Activated T-helper 17 cell treated with anti-CD3 and anti-CD28 coated beads, Interleukin-2, amount 50 U/mL, for 72 hours (primary cell): ENCODE data around the gene P2RX1. TPM values are rescaled to one million over a fixed set of nuclear protein-coding genes. Genes with fewer than 3 reads are reported as not detected.

ENCODE experiments used
- total RNA-seq, 2 donors: library from RNA; stranded (reverse); gene quantifications; one replicate each; pipeline ENCODE4 v1.2.3, GENCODE V29; 2022

The P2RX1 gene
- total RNA-seq, 2 donors from 2014 or later: 1.6 TPM; not detected in 1

Other genes with a start within 250 kb of the P2RX1 start
- gene TAX1BP3, start 247.9 kb downstream of the P2RX1 start, total RNA-seq: 10 to 100 TPM; 13.0 to 15.1 TPM
- 10 to 100 TPM; 28.9 to 58.8 TPM for gene EMC6, start 247.7 kb downstream of the P2RX1 start, total RNA-seq
- 10 to 100 TPM; 22.0 to 74.3 TPM for gene P2RX5, start 220.3 kb downstream of the P2RX1 start, total RNA-seq
- 10 to 100 TPM; 12.4 to 21.5 TPM for gene HASPIN, start 192.6 kb downstream of the P2RX1 start, total RNA-seq
- gene ITGAE, start 115.3 kb downstream of the P2RX1 start, total RNA-seq: 10 to 100 TPM; 24.2 to 43.2 TPM
- 10 to 100 TPM; 30.8 to 40.4 TPM for gene NCBP3, start 70.2 kb downstream of the P2RX1 start, total RNA-seq
- gene CAMKK1, start 23.4 kb downstream of the P2RX1 start, total RNA-seq: 1 to 10 TPM; 4.0 to 4.9 TPM
- gene ATP2A3, start 48.0 kb upstream of the P2RX1 start, total RNA-seq: 100 to 1,000 TPM in 1 of 2 donors, 10 to 100 TPM in 1; 81.5 to 153 TPM
- gene ZZEF1, start 226.6 kb upstream of the P2RX1 start, total RNA-seq: 10 to 100 TPM; 48.1 to 48.2 TPM
- gene CYB5D2, start 226.7 kb upstream of the P2RX1 start, total RNA-seq: 1 to 10 TPM; 6.6 to 8.4 TPM